ENCODE data around the gene RASGRF1.
"Not testable (repeated sequence)": the region's sequence is repeated elsewhere in the genome, so short reads cannot be mapped to it uniquely, and the experiment has no call there.

The RASGRF1 gene, protein sequence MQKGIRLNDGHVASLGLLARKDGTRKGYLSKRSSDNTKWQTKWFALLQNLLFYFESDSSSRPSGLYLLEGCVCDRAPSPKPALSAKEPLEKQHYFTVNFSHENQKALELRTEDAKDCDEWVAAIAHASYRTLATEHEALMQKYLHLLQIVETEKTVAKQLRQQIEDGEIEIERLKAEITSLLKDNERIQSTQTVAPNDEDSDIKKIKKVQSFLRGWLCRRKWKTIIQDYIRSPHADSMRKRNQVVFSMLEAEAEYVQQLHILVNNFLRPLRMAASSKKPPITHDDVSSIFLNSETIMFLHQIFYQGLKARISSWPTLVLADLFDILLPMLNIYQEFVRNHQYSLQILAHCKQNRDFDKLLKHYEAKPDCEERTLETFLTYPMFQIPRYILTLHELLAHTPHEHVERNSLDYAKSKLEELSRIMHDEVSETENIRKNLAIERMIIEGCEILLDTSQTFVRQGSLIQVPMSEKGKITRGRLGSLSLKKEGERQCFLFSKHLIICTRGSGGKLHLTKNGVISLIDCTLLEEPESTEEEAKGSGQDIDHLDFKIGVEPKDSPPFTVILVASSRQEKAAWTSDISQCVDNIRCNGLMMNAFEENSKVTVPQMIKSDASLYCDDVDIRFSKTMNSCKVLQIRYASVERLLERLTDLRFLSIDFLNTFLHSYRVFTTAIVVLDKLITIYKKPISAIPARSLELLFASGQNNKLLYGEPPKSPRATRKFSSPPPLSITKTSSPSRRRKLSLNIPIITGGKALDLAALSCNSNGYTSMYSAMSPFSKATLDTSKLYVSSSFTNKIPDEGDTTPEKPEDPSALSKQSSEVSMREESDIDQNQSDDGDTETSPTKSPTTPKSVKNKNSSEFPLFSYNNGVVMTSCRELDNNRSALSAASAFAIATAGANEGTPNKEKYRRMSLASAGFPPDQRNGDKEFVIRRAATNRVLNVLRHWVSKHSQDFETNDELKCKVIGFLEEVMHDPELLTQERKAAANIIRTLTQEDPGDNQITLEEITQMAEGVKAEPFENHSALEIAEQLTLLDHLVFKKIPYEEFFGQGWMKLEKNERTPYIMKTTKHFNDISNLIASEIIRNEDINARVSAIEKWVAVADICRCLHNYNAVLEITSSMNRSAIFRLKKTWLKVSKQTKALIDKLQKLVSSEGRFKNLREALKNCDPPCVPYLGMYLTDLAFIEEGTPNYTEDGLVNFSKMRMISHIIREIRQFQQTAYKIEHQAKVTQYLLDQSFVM (N-terminal part only)

DNA sequence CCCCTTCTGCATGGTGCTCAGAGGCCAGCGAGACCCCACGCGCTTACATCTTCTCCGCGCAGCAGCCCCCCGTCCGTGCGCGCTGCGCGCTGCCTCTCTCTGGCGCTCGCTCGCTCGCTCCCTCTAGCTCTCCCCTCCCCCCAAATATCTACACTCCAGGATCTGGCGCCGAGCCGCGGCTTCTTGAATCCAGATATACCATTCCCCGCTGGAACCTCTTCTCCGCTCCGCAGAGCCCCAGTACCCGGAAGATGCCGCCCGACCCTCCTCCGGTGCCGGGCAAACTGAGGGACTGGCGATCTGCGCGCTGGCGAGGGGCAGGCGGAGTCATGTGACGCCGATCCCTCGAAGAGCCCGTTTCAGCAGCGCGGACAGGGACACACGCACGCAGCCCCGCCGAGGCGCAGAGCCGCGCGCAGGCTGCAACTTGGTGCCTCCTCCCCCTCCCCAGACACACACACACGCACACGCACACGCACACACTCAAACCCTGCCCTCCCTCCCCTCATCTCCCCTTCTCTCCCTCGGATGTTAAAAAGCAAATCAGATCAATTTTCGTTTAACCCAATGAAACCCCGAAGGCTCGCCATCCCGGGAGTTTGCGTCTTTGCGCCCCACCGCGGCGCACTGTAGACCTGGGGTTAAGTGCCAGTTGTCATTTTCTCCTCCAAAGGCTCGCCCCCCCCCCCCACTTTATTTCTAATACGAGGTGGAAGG, at the start of gene RASGRF1:
Gene RASGRF1, minus strand, starts transcription at position 294 of the 717 bp plus-strand sequence. Its CDS starts 282 bp downstream, at position 12.
- no peak for DNase-seq (ENCODE audit: extremely low read depth in 1 of 2, low read depth in 1 of 2)

DNA sequence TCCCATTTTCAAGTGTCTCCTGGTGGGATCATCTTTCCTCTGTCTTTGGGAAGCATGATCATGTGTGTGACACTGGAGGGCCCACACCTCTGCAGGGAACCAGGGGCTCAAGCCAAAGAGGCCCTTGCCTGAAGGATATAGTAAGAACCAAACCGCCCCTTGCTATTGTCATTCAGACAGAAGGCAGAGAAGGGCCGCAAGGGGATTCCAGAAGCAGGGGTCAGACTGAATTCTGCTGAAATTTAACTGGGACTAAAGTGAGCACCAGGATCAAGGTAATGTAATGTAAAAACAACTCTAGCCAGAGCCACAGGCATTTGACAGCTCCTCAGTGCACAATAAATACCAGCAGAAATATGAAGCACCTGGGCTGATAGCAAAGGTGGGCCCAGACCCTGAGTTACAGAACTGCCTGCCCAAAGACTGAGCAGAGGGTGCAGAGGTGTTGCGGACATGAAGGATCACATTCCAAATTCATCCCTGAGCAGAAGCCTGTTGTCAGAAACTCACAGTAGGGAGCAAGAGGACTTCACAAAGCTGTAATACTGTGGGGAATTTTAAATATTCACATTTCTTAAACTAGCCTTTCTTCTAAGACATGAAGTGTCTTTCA, 46.0 kb upstream of the RASGRF1 start:
- DNase-seq (ENCODE audit: extremely low read depth in 1 of 2, low read depth in 1 of 2), result no peak

DNA sequence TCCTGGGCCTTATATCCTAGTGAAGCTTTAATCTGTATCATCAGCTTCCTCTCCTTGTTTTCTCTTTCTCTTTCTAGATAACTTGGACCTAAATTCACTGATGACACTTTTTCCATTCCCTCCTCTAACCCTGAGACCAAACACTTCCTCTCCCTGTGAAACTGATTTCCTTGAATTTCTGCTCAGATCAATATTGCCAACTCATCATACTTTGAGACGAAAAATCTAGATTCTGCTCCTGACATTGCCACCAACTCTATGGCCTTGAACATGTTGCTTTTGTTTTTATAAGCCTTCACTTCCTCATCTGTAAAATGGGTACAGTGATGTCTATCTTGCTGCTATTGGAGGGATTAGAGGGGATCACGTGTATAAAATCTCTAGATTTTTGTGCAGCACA, 42.7 kb upstream of the RASGRF1 start:
- DNase-seq (ENCODE audit: extremely low read depth in 1 of 2, low read depth in 1 of 2), result no peak

DNA sequence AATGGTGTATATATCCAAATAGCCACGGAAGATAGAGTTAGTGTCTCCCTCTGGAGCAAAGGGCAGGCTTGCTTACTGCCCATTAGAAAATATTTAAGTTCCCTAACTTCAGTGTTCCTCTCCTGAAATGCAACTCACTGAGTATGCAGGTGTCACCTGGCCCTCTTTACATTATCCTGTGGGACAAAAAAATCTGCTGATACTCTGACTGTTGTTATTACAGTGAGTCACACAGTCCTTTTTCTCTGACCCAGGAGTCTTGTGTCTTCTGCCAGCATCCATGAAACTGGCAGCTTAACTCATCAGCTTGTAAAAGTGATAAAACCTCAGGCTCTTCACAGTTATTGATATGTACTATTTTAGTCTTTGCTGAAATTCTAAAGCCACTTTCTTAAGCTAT, 42.2 kb upstream of the RASGRF1 start:
- DNase-seq (ENCODE audit: extremely low read depth in 1 of 2, low read depth in 1 of 2), result no peak

DNA sequence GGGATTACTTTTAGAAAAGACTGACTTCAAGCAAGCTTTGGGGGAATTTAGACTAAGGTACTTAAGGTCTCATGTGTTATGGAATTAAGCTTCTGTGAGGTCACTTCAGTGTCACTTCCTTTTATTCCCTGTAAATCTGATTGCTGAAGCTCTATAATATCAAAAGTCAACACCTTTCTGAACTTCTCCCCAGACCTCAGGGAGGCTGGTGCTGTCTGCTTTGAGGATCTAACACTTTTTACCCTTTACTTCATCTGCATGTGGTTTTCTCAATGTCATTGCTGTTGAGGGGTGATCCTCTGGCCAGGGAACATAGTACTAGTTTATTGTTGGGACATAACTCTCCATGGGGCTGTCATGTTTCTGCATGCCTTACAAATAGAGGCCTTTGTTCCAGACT, 41.8 kb upstream of the RASGRF1 start:
- DNase-seq (ENCODE audit: extremely low read depth in 1 of 2, low read depth in 1 of 2), result no peak

DNA sequence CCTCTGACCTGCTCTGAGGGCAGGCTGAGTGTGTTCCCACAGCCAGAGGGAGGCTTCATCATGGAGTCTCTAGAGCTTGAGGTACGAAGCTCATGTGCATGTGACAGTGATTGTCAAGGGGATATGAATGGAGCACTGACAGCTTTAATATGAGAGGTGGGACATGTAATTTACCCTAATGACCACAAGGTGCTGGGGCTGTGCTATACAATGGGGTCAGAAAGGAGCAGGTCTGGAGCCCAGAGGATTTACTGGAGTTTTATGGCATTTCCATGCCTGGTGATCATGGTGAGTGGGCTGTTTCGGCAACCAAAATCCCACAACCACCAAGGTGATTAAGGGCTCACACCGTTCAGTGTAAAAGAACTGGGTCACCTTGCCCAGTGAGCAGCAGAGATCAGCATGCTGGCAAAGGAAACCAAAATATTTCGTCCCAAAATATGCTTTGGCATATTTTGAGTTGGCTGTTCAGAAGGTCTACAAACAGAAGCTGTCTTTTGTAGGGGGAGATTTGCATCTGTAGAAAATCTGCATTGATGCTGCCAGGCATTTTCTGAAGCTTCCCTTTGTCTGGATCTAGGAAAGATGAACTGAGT, 40.1 kb upstream of the RASGRF1 start:
- no peak for DNase-seq (ENCODE audit: extremely low read depth in 1 of 2, low read depth in 1 of 2)

DNA sequence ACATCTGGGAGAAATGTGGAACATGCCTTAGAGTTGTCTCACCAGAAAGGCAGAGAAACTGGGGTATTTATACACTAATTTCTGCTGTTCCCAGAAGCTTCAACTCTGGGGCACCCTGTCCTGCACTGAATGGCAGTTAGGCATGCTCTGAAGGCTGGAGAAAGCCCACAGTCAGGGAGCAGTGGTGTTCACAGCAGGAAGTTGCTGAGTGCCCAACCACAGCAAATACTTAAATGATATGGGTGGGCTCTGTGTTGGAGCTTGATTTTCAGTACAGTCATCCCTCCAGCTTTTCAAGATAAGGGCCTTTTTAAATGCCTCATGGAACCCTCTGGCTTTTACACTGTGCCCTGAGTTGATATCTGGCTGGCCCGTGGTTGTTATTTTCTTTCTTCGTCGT, 38.7 kb upstream of the RASGRF1 start:
- DNase-seq (ENCODE audit: extremely low read depth in 1 of 2, low read depth in 1 of 2), result no peak

DNA sequence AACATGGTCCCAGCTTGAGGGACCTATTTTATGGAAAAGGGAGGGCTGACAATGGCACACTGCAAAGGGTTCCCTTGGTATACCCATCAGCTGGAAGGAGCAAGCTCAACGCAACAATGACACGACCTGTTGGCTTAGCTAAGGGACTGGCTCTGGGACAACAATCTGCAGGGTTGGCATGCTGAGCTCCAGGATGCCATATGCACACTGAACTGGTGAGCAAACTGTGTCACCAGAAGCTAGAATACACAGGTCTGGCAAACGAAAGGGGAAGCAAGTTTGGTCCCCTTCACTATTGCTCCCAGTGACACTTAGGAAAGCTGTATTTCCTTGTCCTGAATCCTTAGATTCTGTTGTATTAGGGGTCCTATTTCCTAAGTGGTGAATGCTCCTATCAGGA, 38.0 kb upstream of the RASGRF1 start:
- no peak for DNase-seq (ENCODE audit: extremely low read depth in 1 of 2, low read depth in 1 of 2)

DNA sequence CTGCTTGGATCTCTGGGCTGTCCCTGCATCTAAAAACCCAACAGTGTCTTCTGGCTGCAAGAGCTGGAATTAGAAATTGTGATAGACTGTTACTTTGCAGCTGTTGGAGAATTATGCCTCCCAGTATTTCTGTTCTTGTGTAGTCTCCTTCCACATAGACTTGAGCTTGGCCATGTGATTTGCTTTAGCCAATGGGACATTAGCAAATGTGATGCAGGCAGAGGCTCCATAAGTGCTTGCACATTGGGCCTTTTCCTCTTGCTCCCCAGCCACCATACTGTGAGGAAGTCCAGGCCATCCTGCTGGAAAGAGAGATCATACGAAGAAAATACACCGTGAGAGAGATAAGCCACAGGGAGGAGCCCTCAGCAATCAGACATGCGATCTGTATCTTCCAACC, 33.8 kb upstream of the RASGRF1 start:
- DNase-seq (ENCODE audit: extremely low read depth in 1 of 2, low read depth in 1 of 2), result no peak

DNA sequence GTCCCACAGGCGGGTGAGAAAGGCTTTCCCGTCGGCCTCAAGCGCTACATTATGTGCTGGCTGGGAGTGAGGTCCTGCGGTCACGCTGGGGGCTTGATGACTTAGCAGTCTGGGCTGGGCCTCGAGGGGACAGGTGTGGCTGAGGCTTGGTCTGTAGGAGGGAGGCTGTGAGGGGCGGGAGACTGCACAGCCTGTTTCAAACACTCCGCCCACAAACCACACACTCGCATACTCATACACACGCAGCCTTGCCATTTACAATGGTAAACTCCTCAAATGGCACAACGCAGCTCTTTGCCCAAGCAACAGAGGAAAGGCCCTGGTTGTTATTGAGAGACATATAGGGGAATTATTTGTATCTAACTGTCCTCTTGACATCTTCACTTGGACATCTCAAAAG, 32.4 kb upstream of the RASGRF1 start:
- no peak for DNase-seq (ENCODE audit: extremely low read depth in 1 of 2, low read depth in 1 of 2)

DNA sequence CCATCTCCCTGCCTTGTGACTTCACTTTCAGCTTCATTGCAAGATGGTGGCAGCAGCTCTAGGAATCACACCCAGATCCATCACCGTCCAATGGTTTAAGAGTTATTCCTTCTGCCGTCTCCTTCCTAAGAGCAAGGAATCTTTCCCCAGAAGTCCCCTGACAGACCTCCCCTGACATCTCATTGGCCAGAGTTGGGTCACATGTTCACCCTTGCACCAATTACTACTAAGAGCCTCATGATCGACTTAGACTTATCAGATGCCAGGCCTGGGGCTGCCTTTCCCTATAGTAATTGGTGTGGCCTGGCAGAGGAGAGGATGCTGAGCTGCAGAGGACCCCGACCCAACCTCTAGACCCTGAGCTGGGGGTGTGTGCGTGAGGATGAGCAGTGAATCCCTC, 31.8 kb upstream of the RASGRF1 start:
- DNase-seq (ENCODE audit: extremely low read depth in 1 of 2, low read depth in 1 of 2), result no peak

DNA sequence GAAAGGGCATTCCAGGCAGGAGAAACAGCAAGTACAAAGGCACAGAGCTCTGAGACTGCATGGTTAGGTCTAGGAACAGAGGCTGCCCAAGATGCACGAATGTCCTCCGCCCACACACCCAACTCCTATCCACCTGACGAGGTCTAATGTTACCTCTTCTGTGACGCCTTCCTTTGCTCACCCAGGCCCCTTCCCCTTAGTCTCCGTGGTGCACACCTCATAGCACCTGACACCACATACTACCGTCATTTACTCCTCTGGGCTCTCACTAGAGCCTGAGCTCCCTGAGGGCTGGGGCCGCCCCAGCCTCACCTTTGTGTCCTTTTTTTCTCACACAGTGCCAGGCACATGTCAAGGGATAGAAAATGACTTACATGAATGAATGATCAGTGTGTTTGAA, 31.0 kb upstream of the RASGRF1 start:
- DNase-seq (ENCODE audit: extremely low read depth in 1 of 2, low read depth in 1 of 2), result no peak

DNA sequence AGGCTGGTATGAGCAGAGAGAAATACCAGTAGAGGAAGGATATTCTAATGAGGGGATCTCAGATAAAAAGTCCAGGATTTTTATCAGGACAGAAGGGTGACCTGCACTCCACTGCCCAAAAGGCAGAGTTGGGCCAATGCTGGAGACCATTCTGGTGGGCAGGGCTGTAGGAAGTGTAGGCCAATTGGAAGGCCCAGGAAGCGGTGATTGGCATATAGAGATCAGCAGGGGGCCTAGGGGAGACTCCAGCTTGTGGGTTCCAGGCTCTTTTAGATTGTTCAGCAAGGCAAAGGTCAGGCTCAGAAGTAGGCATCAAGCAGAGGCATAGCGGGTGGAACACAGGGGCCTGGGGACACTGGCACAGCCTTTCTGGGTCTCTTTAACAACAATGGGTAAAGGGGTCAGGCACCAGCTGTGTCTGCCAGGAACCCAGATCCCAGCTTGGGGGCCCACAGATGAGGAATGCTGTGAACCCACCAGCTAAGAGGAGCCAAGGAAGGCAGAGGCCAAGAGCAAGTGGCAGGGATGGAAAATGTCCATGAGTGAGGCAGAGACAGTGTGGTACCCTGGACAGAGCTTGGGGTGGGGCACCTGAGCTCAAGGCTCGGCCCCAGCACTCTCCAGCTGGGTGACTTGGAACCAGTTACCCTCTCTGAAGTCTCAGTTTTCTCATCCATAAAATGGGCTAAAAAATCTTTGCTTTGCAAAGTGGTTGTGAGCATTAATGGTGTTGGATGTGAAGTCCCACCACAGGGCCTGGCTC, 27.0 kb upstream of the RASGRF1 start:
- DNase-seq (ENCODE audit: extremely low read depth in 1 of 2, low read depth in 1 of 2), result no peak

DNA sequence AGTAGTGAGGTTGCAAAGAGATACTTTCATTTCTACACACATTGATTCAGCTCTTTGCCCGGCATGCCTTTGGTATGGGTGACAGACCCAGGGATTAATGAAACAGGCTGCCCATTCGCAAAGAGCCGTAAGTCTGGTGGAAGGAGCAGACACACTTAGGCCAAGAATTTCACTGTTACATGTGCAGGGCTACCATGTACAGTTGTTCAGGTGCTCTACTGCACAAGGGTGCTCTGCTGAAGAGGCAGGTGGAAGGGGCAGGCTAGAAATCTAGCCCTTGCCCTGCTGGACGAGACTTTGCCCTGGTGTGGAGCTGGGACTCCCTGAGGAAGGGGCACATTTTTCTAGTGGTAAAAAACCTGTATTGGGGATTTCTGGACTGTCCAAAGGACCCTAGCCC, 26.2 kb upstream of the RASGRF1 start:
- DNase-seq (ENCODE audit: extremely low read depth in 1 of 2, low read depth in 1 of 2), result no peak

DNA sequence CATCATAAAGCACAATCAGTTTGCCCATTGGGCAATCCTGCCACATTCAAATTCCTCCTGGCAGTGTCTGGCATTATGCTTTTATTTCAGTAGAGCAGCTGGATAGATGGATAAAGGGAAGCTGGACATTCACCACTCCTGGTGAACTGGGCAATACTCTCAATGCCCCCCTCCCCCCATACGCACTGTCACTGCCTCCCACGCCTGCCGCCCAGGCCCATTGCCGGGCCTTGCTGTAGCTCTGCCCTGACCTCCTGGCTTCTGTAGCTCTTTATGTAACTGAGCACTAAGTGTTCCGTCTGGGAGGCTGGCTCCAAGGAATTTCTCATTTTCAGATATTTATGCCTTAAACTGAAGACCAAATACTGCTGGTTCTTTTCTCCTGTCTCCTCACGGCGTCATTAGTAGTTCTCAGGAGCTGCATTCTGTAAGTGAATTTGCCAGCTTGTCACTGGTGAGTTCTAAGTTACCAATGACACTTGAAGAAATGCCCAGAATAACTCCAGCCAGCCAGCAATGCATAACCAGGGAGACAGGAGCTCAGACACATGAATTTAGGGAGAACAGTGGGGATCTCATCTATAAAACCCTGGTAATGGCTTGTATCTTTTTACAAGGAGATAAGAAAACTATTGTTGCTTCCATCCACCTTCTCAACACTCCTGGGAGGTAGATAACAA, 25.5 kb upstream of the RASGRF1 start:
- no peak for DNase-seq (ENCODE audit: extremely low read depth in 1 of 2, low read depth in 1 of 2)

DNA sequence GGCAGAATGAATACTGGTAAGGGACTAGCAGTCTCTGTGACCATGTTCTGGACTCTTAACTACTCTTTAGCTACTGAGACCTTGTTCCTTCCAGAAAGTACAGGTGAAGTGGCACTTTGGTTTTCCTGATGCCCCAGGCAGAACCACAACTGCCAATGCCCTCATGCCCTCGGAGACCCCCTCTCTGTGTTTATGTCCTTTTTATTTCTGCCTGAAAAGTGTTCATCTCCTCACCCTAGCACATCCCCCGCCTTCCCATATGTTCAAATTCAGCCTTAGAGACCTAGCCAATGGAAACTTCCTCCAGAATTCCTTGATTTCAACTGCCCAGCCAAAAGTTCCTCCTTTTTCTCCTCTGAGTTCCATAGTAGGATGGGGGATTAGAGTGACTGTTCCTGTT, 23.3 kb upstream of the RASGRF1 start:
- DNase-seq (ENCODE audit: extremely low read depth in 1 of 2, low read depth in 1 of 2), result no peak

DNA sequence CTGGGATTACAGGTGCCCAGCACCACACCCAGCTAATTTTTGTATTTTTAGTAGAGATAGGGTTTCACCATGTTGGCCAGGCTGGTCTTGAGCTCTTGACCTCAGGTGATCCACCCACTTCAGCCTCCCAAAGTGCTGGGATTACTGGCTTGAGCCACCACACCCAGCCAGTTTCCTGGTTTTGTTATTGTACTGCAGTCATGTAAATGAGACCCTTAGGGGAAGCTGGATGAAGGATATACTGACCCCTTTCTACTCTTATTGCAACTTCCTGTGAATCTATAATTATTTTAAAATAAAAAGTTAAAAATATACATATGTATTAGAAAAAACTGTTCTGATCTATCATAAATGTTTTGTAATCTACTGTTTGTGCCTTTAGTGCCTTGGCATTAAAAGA, 20.8 kb upstream of the RASGRF1 start:
- DNase-seq (ENCODE audit: extremely low read depth in 1 of 2, low read depth in 1 of 2), result not testable (repeated sequence)

DNA sequence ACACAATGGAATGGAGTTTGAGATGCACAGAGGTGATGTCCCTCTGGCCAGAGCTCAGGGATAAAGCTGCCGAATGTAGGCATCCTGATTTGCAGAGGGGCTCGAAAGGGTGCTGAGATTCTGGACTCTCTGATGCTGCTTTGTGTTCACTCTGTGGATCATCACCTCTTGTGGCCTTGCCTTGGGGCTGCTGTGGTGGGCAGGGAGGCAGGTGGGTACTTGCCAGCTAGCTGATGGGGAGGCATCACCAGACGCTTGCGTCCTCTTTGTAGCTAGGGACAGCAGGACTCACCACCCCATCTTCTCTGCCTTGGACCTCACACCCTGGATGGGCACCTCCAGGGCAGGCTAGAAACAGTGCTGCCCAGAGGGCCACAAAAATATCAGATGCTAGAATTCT, 14.6 kb upstream of the RASGRF1 start:
- no peak for DNase-seq (ENCODE audit: extremely low read depth in 1 of 2, low read depth in 1 of 2)

DNA sequence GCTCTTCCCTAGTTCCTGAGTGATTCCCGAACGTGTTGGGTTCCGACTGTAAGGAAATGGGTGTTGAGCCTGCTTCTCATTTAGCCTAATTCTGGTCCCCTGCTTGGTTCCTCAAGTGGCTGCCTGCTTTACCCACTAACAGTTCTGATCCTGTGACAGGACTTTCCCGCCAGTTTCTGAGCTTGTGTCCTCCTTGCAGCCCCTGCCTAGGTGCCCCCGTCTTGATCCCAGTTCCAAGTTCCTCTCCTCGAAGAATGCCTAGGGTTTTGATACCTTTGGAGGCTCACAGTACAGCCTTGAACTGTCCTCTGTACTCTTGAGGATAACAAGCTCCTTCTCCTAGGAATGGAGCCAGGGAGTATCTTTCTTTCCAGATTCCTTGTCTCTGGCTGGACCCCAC, 12.0 kb upstream of the RASGRF1 start:
- no peak for DNase-seq (ENCODE audit: extremely low read depth in 1 of 2, low read depth in 1 of 2)
